Effector memory CD8-positive, alpha-beta T cell (primary cell): ENCODE results near the gene SUPT20HL2.
"Not testable (repeated sequence)": the region's sequence is repeated elsewhere in the genome, so short reads cannot be mapped to it uniquely, and the experiment has no call there.

ENCODE experiments used
- ATAC-seq: fragments of 150-1000 bp; cut with Tn5 transposase; replicated peaks from 2 replicates; pipeline ENCODE4 v1.10.0; 2021; ENCODE audit warnings: mild to moderate bottlenecking, moderate library complexity
- DNase-seq, 3 experiments: peaks; one replicate each; pipeline ENCODE4 v3.0.0; 2021
- H3K27ac Mint-ChIP-seq, 2 donors: one replicate each; pipeline ENCODE4 v1.8.0; 2022; ENCODE audit warnings: mild to moderate bottlenecking in 2 of 2, mixed read lengths in 2 of 2, moderate library complexity in 2 of 2
- H3K27me3 Mint-ChIP-seq, 2 donors: one replicate each; pipeline ENCODE4 v1.8.0; 2022; ENCODE audit warnings: mixed read lengths in 2 of 2
- H3K36me3 Mint-ChIP-seq: one replicate; pipeline ENCODE4 v1.8.0; 2022; ENCODE audit warnings: mild to moderate bottlenecking, moderate library complexity, mixed read lengths; ENCODE audit not compliant: insufficient read depth
- H3K4me1 Mint-ChIP-seq, 2 donors: one replicate each; pipeline ENCODE4 v1.8.0; 2022; ENCODE audit warnings: low read depth in 2 of 2, mixed read lengths in 2 of 2
- H3K4me3 Mint-ChIP-seq, 2 donors: one replicate each; pipeline ENCODE4 v1.8.0; 2022; ENCODE audit warnings: mild to moderate bottlenecking in 2 of 2, mixed read lengths in 2 of 2, moderate library complexity in 2 of 2
- H3K9me3 Mint-ChIP-seq, 2 donors: one replicate each; pipeline ENCODE4 v1.8.0; 2022; ENCODE audit warnings: mixed read lengths in 2 of 2
- total RNA-seq, 9 experiments: gene quantifications; one replicate each; lab custom pipeline; 2026; lab: John Stamatoyannopoulos, UW

SUPT20HL2 gene
- total RNA-seq, result 0 to 0.13 (median 0) reads per million in 9 experiments

- no peaks in the 10 kb centered on the region for H3K27me3 Mint-ChIP-seq
- no peak within 1 kb of the TSS for H3K4me3 Mint-ChIP-seq
- ATAC-seq, result no peak
- no peaks in the 10 kb centered on the region for H3K36me3 Mint-ChIP-seq
- no peaks in the 10 kb centered on the region for H3K9me3 Mint-ChIP-seq
- no peak within 1 kb of the TSS for H3K27ac Mint-ChIP-seq
- DNase-seq, result no peak
- no peaks in the 10 kb centered on the region for H3K4me1 Mint-ChIP-seq
These were observed at the start of gene SUPT20HL2 for GRCh38 chrX:24314019-24314635. Gene SUPT20HL2 (minus strand): TSS chrX:24314069. CDS start chrX:24313315, 754 bp downstream.

GRCh38 chrX:24362089-24362745, 48.3 kb upstream of the SUPT20HL2 start:
- H3K27ac Mint-ChIP-seq, DNase-seq, H3K36me3 Mint-ChIP-seq, H3K4me1 Mint-ChIP-seq, H3K9me3 Mint-ChIP-seq, H3K4me3 Mint-ChIP-seq, ATAC-seq, H3K27me3 Mint-ChIP-seq: not testable (repeated sequence)

GRCh38 chrX:24360272-24360671, 46.4 kb upstream of the SUPT20HL2 start, which contains the start of gene SUPT20HL1:
Gene SUPT20HL1 (plus strand): TSS chrX:24360639. CDS start chrX:24362761, 2,122 bp downstream.
- no peaks in the 10 kb centered on the region for H3K27me3 Mint-ChIP-seq
- H3K4me1 Mint-ChIP-seq, result no peaks in the 10 kb centered on the region

GRCh38 chrX:24357106-24357505, 43.2 kb upstream of the SUPT20HL2 start:
- Mint-ChIP-seq H3K27ac (no peak overlapping the region), H3K36me3 (no peaks in the 10 kb centered on the region), H3K4me3 (no peak overlapping the region), H3K4me1 (no peaks in the 10 kb centered on the region), H3K9me3 (no peaks in the 10 kb centered on the region), H3K27me3 (no peaks in the 10 kb centered on the region)
- no peak for DNase-seq
- no peak for ATAC-seq

More at GRCh38 chrX:24360272-24360671, 46.4 kb upstream of the SUPT20HL2 start, which contains the start of gene SUPT20HL1:
- DNase-seq, result no peak
- peak within 1 kb of the TSS in 1 of 2 donors; percentile 63 for H3K27ac Mint-ChIP-seq
- H3K9me3 Mint-ChIP-seq, result no peaks in the 10 kb centered on the region
- no peaks in the 10 kb centered on the region for H3K36me3 Mint-ChIP-seq
- no peak for ATAC-seq
- no peak within 1 kb of the TSS for H3K4me3 Mint-ChIP-seq

GRCh38 chrX:24355095-24355494, 41.2 kb upstream of the SUPT20HL2 start:
- Mint-ChIP-seq H3K27me3 (no peaks in the 10 kb centered on the region), H3K27ac (no peak overlapping the region), H3K9me3 (no peaks in the 10 kb centered on the region), H3K36me3 (no peaks in the 10 kb centered on the region), H3K4me1 (no peaks in the 10 kb centered on the region), H3K4me3 (no peak overlapping the region)
- DNase-seq (no peak), ATAC-seq (no peak)

- Mint-ChIP-seq H3K4me1 (no peaks in the 10 kb centered on the region), H3K36me3 (no peaks in the 10 kb centered on the region), H3K4me3 (no peak overlapping the region), H3K27ac (no peak overlapping the region), H3K27me3 (no peaks in the 10 kb centered on the region), H3K9me3 (no peaks in the 10 kb centered on the region)
- no peak for ATAC-seq
- DNase-seq, result no peak
These were observed 36.3 kb upstream of the SUPT20HL2 start for GRCh38 chrX:24350217-24350616.

- Mint-ChIP-seq H3K27ac (no peak overlapping the region), H3K4me3 (no peak overlapping the region), H3K36me3 (no peaks in the 10 kb centered on the region), H3K27me3 (no peaks in the 10 kb centered on the region), H3K9me3 (no peaks in the 10 kb centered on the region), H3K4me1 (peaks cover 0 to 3% of the 10 kb centered on the region in 2 donors)
- no peak for ATAC-seq
- DNase-seq, result no peak
These were observed 34.0 kb upstream of the SUPT20HL2 start for GRCh38 chrX:24347881-24348280.

- ATAC-seq, result no peak
- Mint-ChIP-seq H3K4me1 (peaks cover 0 to 3% of the 10 kb centered on the region in 2 donors), H3K27ac (peak overlapping the region; percentile 13 to 16), H3K4me3 (no peak overlapping the region), H3K36me3 (no peaks in the 10 kb centered on the region), H3K27me3 (peaks cover 0 to 15% of the 10 kb centered on the region in 2 donors), H3K9me3 (no peaks in the 10 kb centered on the region)
- DNase-seq, result no peak
These were observed 29.9 kb upstream of the SUPT20HL2 start for GRCh38 chrX:24343719-24344118.

GRCh38 chrX:24341795-24342194, 27.9 kb upstream of the SUPT20HL2 start:
- H3K27ac Mint-ChIP-seq, result no peak overlapping the region
- peaks cover 0 to 3% of the 10 kb centered on the region in 2 donors for H3K4me1 Mint-ChIP-seq
- H3K27me3 Mint-ChIP-seq, result peaks cover 0 to 15% of the 10 kb centered on the region in 2 donors
- no peak overlapping the region for H3K4me3 Mint-ChIP-seq
- ATAC-seq, result no peak
- DNase-seq, result no peak
- no peaks in the 10 kb centered on the region for H3K36me3 Mint-ChIP-seq
- H3K9me3 Mint-ChIP-seq, result no peaks in the 10 kb centered on the region

GRCh38 chrX:24340501-24340900, 26.6 kb upstream of the SUPT20HL2 start:
- Mint-ChIP-seq H3K36me3 (no peaks in the 10 kb centered on the region), H3K4me3 (no peak overlapping the region), H3K27me3 (peaks cover 0 to 15% of the 10 kb centered on the region in 2 donors), H3K9me3 (no peaks in the 10 kb centered on the region), H3K4me1 (peaks cover 0 to 3% of the 10 kb centered on the region in 2 donors), H3K27ac (no peak overlapping the region)
- ATAC-seq, result no peak
- DNase-seq, result no peak

- H3K4me1 Mint-ChIP-seq, result peaks cover 0 to 3% of the 10 kb centered on the region in 2 donors
- no peak overlapping the region for H3K27ac Mint-ChIP-seq
- no peaks in the 10 kb centered on the region for H3K9me3 Mint-ChIP-seq
- H3K4me3 Mint-ChIP-seq, result no peak overlapping the region
- H3K27me3 Mint-ChIP-seq, result peaks cover 0 to 15% of the 10 kb centered on the region in 2 donors
- DNase-seq, result no peak
- no peaks in the 10 kb centered on the region for H3K36me3 Mint-ChIP-seq
- no peak for ATAC-seq
These were observed 26.0 kb upstream of the SUPT20HL2 start for GRCh38 chrX:24339911-24340310.

GRCh38 chrX:24335871-24336270, 22.0 kb upstream of the SUPT20HL2 start:
- no peak for DNase-seq
- Mint-ChIP-seq H3K4me1 (no peaks in the 10 kb centered on the region), H3K9me3 (no peaks in the 10 kb centered on the region), H3K4me3 (no peak overlapping the region), H3K27ac (no peak overlapping the region), H3K36me3 (no peaks in the 10 kb centered on the region), H3K27me3 (peaks cover 12 to 25% of the 10 kb centered on the region in 2 donors)
- ATAC-seq, result no peak

- DNase-seq (no peak), ATAC-seq (no peak)
- H3K9me3 Mint-ChIP-seq, result no peaks in the 10 kb centered on the region
- peaks cover 12 to 15% of the 10 kb centered on the region in 2 donors for H3K27me3 Mint-ChIP-seq
- H3K27ac Mint-ChIP-seq, result no peak overlapping the region
- H3K36me3 Mint-ChIP-seq, result no peaks in the 10 kb centered on the region
- no peaks in the 10 kb centered on the region for H3K4me1 Mint-ChIP-seq
- no peak overlapping the region for H3K4me3 Mint-ChIP-seq
These were observed 20.6 kb upstream of the SUPT20HL2 start for GRCh38 chrX:24334461-24334860.

GRCh38 chrX:24333371-24333770, 19.5 kb upstream of the SUPT20HL2 start:
- H3K27ac Mint-ChIP-seq, result no peak overlapping the region
- DNase-seq, result no peak
- H3K36me3 Mint-ChIP-seq, result no peaks in the 10 kb centered on the region
- ATAC-seq, result no peak
- no peak overlapping the region for H3K4me3 Mint-ChIP-seq
- H3K9me3 Mint-ChIP-seq, result no peaks in the 10 kb centered on the region
- peaks cover 12 to 15% of the 10 kb centered on the region in 2 donors for H3K27me3 Mint-ChIP-seq
- no peaks in the 10 kb centered on the region for H3K4me1 Mint-ChIP-seq
